GM19395 (cell line): ENCODE measurements around the gene NDUFB1.

Source experiments
- ATAC-seq: cut with Tn5 transposase; IDR thresholded peaks from one replicate; pipeline ENCODE4 v1.9.1; 2021; ENCODE audit warnings: mild to moderate bottlenecking, moderate library complexity; ENCODE audit not compliant: unreplicated experiment

The NDUFB1 gene

GRCh38 chr14:92103363-92103989, 18.0 kb downstream of the NDUFB1 start:
- no peak for ATAC-seq

GRCh38 chr14:92099802-92100201, 21.7 kb downstream of the NDUFB1 start:
- ATAC-seq = no peak

GRCh38 chr14:92093320-92093719, 28.2 kb downstream of the NDUFB1 start:
- no peak for ATAC-seq

GRCh38 chr14:92088494-92088893, 33.0 kb downstream of the NDUFB1 start:
- ATAC-seq = no peak

GRCh38 chr14:92074555-92074954, 47.0 kb downstream of the NDUFB1 start:
- no peak for ATAC-seq
